HEK293T (cell line): ENCODE results near the gene H3-3A.

Experiments
- ARNT ChIP-seq: fragments of 450-650 bp; IDR thresholded peaks from 2 replicates; pipeline ENCODE4 v1.6.1; 2017; ENCODE audit warnings: mild to moderate bottlenecking
- BHLHE40 ChIP-seq: fragments of 450-650 bp; IDR thresholded peaks from 2 replicates; pipeline ENCODE4 v1.6.1; 2016; ENCODE audit warnings: mild to moderate bottlenecking, moderate library complexity, borderline replicate concordance
- ELF4 ChIP-seq: fragments of 450-650 bp; IDR thresholded peaks from 2 replicates; pipeline ENCODE4 v1.6.1; 2017; ENCODE audit warnings: antibody characterized with exemption
- FOXA1 ChIP-seq: fragments of 450-650 bp; IDR thresholded peaks from 2 replicates; pipeline ENCODE4 v1.6.1; 2016; ENCODE audit warnings: mild to moderate bottlenecking
- FOXM1 ChIP-seq: fragments of 450-650 bp; IDR thresholded peaks from 2 replicates; pipeline ENCODE4 v1.6.1; 2017; ENCODE audit warnings: mild to moderate bottlenecking, borderline replicate concordance
- HDGF ChIP-seq: fragments of 450-650 bp; IDR thresholded peaks from 2 replicates; pipeline ENCODE4 v1.6.1; 2017; ENCODE audit warnings: antibody characterized with exemption, borderline replicate concordance
- L3MBTL2 ChIP-seq: fragments of 450-650 bp; conservative IDR thresholded peaks from 2 replicates; pipeline ENCODE4 v1.6.1; 2016; ENCODE audit warnings: mild to moderate bottlenecking
- PKNOX1 ChIP-seq: fragments of 450-650 bp; IDR thresholded peaks from 2 replicates; pipeline ENCODE4 v1.6.1; 2016
- SP1 ChIP-seq: fragments of 450-650 bp; IDR thresholded peaks from 2 replicates; pipeline ENCODE4 v1.6.1; 2017
- SUZ12 ChIP-seq: fragments of 450-650 bp; IDR thresholded peaks from 2 replicates; pipeline ENCODE4 v1.6.1; 2016; ENCODE audit warnings: mild to moderate bottlenecking
- TARDBP ChIP-seq: fragments of 450-650 bp; IDR thresholded peaks from 2 replicates; pipeline ENCODE4 v1.6.1; 2016
- ZNF384 ChIP-seq: fragments of 450-650 bp; IDR thresholded peaks from 2 replicates; pipeline ENCODE4 v1.6.1; 2016

GRCh38 chr1:226027538-226028217 lies 34.8 kb upstream of the H3-3A start:
- TF ChIP-seq TARDBP (no peak), SP1 (no peak), ELF4 (no peak), FOXM1 (no peak), SUZ12 (no peak), ZNF384 (no peak), ARNT (no peak), HDGF (no peak), PKNOX1 (no peak), L3MBTL2 (no peak), FOXA1 (no peak), BHLHE40 (no peak)
